ENCODE results near the gene CHD6.

Gene CHD6

DNA sequence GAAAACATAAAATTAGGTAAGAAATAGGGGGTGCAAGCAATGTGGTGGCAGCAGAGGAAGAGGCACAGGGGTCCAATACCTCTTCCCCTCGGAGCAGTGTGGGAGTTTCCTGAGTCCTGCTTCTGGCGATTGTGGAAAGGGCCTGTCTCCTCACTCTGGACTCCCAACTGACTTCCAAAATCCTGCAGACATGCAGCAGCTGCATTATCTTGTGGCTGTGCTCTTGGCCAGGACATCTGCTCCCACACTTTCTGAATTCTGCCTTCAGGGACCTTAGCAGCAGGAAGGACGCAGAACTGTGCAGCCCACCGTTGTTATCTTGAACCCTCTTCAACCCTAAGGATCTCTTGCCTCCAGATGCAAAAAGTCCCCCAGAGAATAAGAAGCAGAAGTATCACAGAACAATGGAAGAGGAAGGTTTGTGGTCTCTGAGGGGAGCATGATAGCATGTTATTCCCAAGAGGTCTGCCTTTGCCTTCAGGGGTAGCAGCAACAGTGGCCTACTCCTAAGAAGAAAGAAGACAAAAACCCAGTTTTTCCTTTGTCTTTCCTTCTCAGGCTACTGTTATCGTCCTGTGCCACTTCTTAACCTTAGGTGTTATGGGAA lies 149.1 kb downstream of the CHD6 start:
- TF ChIP-seq CREB1 (IDR thresholded peaks at IDR 0.05; ENCODE audit: low read depth) = no peak
- TF ChIP-seq EP300 (IDR thresholded peaks at IDR 0.05; ENCODE audit: borderline replicate concordance) = no peak
- TF ChIP-seq EGR1 (IDR thresholded peaks at IDR 0.05) = no peak
- TF ChIP-seq, protein P1, sequence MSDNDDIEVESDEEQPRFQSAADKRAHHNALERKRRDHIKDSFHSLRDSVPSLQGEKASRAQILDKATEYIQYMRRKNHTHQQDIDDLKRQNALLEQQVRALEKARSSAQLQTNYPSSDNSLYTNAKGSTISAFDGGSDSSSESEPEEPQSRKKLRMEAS (IDR thresholded peaks at IDR 0.05) = no peak
- TF ChIP-seq, protein P2, sequence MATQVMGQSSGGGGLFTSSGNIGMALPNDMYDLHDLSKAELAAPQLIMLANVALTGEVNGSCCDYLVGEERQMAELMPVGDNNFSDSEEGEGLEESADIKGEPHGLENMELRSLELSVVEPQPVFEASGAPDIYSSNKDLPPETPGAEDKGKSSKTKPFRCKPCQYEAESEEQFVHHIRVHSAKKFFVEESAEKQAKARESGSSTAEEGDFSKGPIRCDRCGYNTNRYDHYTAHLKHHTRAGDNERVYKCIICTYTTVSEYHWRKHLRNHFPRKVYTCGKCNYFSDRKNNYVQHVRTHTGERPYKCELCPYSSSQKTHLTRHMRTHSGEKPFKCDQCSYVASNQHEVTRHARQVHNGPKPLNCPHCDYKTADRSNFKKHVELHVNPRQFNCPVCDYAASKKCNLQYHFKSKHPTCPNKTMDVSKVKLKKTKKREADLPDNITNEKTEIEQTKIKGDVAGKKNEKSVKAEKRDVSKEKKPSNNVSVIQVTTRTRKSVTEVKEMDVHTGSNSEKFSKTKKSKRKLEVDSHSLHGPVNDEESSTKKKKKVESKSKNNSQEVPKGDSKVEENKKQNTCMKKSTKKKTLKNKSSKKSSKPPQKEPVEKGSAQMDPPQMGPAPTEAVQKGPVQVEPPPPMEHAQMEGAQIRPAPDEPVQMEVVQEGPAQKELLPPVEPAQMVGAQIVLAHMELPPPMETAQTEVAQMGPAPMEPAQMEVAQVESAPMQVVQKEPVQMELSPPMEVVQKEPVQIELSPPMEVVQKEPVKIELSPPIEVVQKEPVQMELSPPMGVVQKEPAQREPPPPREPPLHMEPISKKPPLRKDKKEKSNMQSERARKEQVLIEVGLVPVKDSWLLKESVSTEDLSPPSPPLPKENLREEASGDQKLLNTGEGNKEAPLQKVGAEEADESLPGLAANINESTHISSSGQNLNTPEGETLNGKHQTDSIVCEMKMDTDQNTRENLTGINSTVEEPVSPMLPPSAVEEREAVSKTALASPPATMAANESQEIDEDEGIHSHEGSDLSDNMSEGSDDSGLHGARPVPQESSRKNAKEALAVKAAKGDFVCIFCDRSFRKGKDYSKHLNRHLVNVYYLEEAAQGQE (IDR thresholded peaks at IDR 0.05; ENCODE audit: low read depth) = no peak
- TF ChIP-seq ZBTB7A (IDR thresholded peaks at IDR 0.05; ENCODE audit: low read depth) = no peak
- no peak for TF ChIP-seq TEAD4 (IDR thresholded peaks at IDR 0.05)
- TF ChIP-seq TAF1 (IDR thresholded peaks at IDR 0.05; ENCODE audit: low read depth) = no peak
- TF ChIP-seq TCF12 (IDR thresholded peaks at IDR 0.05; ENCODE audit: low read depth) = no peak
- TF ChIP-seq YY1 (IDR thresholded peaks at IDR 0.05; ENCODE audit: low read depth) = no peak
- TF ChIP-seq FOXM1 (IDR thresholded peaks at IDR 0.05; ENCODE audit: borderline replicate concordance, low read depth) = no peak
- no peak for TF ChIP-seq RAD21 (IDR thresholded peaks at IDR 0.05; ENCODE audit: low read depth)
- TF ChIP-seq NFIC (IDR thresholded peaks at IDR 0.05) = no peak
- TF ChIP-seq USF1 (IDR thresholded peaks at IDR 0.05) = no peak
- TF ChIP-seq CEBPB (IDR thresholded peaks at IDR 0.05) = no peak

DNA sequence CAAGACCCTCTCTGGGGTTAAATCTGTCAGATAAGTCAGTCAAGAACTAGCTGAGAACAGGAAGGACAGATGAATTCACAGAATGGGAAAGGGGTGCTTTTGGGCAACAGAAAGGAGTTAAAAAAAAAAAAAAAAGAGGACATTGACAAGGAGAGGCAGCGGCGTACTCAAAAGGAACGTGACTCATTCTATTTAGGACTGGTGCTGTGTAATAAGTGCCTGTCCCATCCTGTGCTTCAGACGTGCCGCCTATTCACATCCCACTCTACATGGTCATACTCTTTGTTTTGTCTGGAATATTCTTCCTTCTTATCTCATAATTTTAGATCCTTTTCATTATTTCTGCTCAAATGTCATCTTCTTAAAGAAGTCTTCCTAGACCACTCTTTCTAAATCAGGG lies 150.5 kb downstream of the CHD6 start:
- TF ChIP-seq, protein P1 (IDR thresholded peaks at IDR 0.05) = no peak
- TF ChIP-seq CREB1 (IDR thresholded peaks at IDR 0.05; ENCODE audit: low read depth) = no peak

DNA sequence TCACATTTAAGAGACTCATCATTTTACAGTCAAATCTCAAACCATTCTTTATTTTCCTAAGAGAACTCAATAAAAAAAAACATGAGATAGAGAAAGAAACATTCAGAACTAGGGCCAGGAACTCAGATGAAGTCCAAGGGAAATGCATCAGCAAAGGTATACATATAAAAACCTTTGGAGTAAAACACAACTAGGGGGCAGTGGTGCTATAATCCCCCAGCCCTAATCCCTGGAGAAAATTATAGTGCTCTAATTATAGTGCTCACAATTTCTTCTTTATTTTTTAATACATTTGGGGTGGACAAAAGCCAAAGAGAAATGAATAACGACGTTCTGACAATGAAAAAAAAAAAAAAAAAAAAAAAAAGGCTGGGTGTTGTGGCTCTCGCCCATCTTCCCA lies 151.0 kb downstream of the CHD6 start:
- no peak for TF ChIP-seq YY1 (IDR thresholded peaks at IDR 0.05; ENCODE audit: low read depth)

DNA sequence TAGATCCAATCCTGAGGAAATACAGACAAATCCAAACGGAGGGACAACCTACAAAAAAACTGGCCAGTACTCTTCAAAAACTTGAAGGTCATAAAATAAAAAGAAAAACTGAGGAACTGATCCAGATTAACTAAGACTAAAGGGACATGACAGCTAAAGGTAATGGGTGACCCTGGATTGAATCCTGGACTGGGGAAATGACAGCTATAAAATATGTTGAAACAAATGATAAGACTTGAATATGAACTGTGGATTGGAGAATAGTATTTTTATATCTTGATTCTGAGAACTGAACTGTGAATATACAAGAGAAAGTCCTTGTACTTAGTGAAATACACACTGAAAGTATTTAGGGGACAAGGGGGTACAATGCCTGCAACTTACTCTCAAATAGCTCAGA lies 154.6 kb downstream of the CHD6 start:
- no peak for TF ChIP-seq ZBTB7A (IDR thresholded peaks at IDR 0.05; ENCODE audit: low read depth)
- TF ChIP-seq EGR1 (IDR thresholded peaks at IDR 0.05) = no peak
- no peak for TF ChIP-seq CREB1 (IDR thresholded peaks at IDR 0.05; ENCODE audit: low read depth)
- TF ChIP-seq USF1 (IDR thresholded peaks at IDR 0.05) = no peak
- TF ChIP-seq RAD21 (IDR thresholded peaks at IDR 0.05; ENCODE audit: low read depth) = no peak
- TF ChIP-seq FOXM1 (IDR thresholded peaks at IDR 0.05; ENCODE audit: borderline replicate concordance, low read depth) = no peak
- TF ChIP-seq EP300 (IDR thresholded peaks at IDR 0.05; ENCODE audit: borderline replicate concordance) = no peak
- no peak for TF ChIP-seq TCF12 (IDR thresholded peaks at IDR 0.05; ENCODE audit: low read depth)
- no peak for TF ChIP-seq NFIC (IDR thresholded peaks at IDR 0.05)
- no peak for TF ChIP-seq TEAD4 (IDR thresholded peaks at IDR 0.05)
- no peak for TF ChIP-seq YY1 (IDR thresholded peaks at IDR 0.05; ENCODE audit: low read depth)
- TF ChIP-seq, protein P2 (IDR thresholded peaks at IDR 0.05; ENCODE audit: low read depth) = no peak
- TF ChIP-seq, protein P1 (IDR thresholded peaks at IDR 0.05) = no peak

DNA sequence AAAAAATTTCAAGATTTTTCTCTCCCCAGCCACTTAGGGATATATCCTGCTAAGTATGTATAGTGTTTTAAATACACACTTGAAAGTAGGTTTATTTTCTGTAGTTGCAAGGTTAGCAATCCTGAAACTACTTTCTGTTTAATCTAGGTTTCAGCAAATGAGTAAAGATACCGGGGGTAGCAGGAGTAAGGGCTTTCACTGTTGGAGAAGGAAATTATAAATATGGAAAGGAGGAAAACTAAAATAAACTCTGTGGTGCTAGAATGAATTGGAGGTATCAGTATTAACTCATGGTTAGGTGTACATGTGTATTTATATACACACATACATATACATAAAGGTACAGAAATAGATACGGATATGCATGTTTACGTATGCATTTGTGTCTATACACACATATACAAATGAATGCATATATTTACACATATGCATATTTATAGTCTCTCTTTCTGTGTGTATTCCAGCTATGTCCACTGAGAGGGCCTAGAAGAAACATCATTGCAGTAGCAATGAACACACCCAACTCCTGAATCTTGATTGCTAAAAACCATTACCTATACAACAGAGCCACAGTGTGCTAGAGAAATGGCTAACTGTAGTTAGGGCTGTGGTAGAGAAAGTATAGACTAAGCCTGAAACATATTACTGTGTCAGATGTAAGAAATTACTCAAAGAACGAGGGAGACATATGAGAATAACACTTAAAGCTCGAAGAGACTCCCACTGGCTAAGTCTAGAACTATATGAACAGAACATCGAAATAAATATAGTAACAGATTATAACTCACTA lies 155.6 kb downstream of the CHD6 start:
- TF ChIP-seq NFIC (IDR thresholded peaks at IDR 0.05) = no peak
- TF ChIP-seq CREB1 (IDR thresholded peaks at IDR 0.05; ENCODE audit: low read depth) = no peak
- no peak for TF ChIP-seq YY1 (IDR thresholded peaks at IDR 0.05; ENCODE audit: low read depth)
- TF ChIP-seq TCF12 (IDR thresholded peaks at IDR 0.05; ENCODE audit: low read depth) = no peak
- TF ChIP-seq, protein P2 (IDR thresholded peaks at IDR 0.05; ENCODE audit: low read depth) = no peak

All from Ishikawa (cell line).